Liver (tissue), 9 donors: ENCODE measurements around the gene SERTAD3. TPM values are rescaled to one million over a fixed set of nuclear protein-coding genes. Genes with fewer than 3 reads are reported as not detected.

Experiments
- DNase-seq: peaks from one replicate; pipeline ENCODE4 v3.0.0-alpha.2; 2017; ENCODE audit warnings: low spot score
- H3K27ac ChIP-seq, 2 donors: one replicate each; pipeline ENCODE4 v1.7.0; 2013; ENCODE audit warnings: inconsistent platforms in 2 of 2, low read length in 2 of 2, control low read depth in 1 of 2, low read depth in 1 of 2, mild to moderate bottlenecking in 1 of 2
- H3K27me3 ChIP-seq, 4 donors: one replicate each; pipeline versions ENCODE4 v1.6.1 to v1.7.0; 2013; ENCODE audit warnings: low read length in 3 of 4, inconsistent platforms in 1 of 4, mild to moderate bottlenecking in 1 of 4, moderate library complexity in 1 of 4; ENCODE audit not compliant: control insufficient read depth in 4 of 4, insufficient read depth in 4 of 4
- H3K36me3 ChIP-seq, 4 donors: one replicate each; pipeline versions ENCODE4 v1.6.1 to v1.7.0; 2013; ENCODE audit warnings: low read length in 3 of 4, mild to moderate bottlenecking in 3 of 4, low read depth in 1 of 4, moderate library complexity in 1 of 4; ENCODE audit not compliant: control insufficient read depth in 4 of 4, insufficient read depth in 3 of 4
- H3K4me1 ChIP-seq, 4 donors: one replicate each; pipeline versions ENCODE4 v1.6.1 to v1.7.0; 2013; ENCODE audit warnings: low read length in 3 of 4, mild to moderate bottlenecking in 3 of 4, moderate library complexity in 1 of 4; ENCODE audit not compliant: control insufficient read depth in 4 of 4, insufficient read depth in 4 of 4
- H3K4me3 ChIP-seq, 3 donors: one replicate each; pipeline versions ENCODE4 v1.6.1 to v1.7.0; 2013; ENCODE audit warnings: low read length in 3 of 3, control low read depth in 1 of 3, low read depth in 1 of 3, mild to moderate bottlenecking in 1 of 3
- H3K9ac ChIP-seq, 2 donors: one replicate each; pipeline ENCODE4 v1.7.0; 2013; ENCODE audit warnings: low read length in 2 of 2, mild to moderate bottlenecking in 2 of 2, moderate library complexity in 2 of 2, control low read depth in 1 of 2, low read depth in 1 of 2
- H3K9me3 ChIP-seq, 4 donors: one replicate each; pipeline versions ENCODE4 v1.6.1 to v1.7.0; 2013; ENCODE audit warnings: low read length in 3 of 4; ENCODE audit not compliant: control insufficient read depth in 4 of 4
- ATF3 ChIP-seq: IDR thresholded peaks from 2 replicates; pipeline ENCODE4 v1.6.1; 2016; ENCODE audit warnings: antibody characterized with exemption
- CTCF ChIP-seq: fragments of 150-350 bp; IDR thresholded peaks from 2 replicates; pipeline ENCODE4 v1.5.1; 2017; ENCODE audit warnings: improper control_type of control experiment, low read depth, low read length; ENCODE audit not compliant: missing input control
- EGR1 ChIP-seq, 2 donors: IDR thresholded peaks; 2 replicates each; pipeline ENCODE4 v1.6.1; 2016 to 2018; ENCODE audit warnings: antibody characterized with exemption in 2 of 2, low read depth in 2 of 2
- FOXA1 ChIP-seq: IDR thresholded peaks from 2 replicates; pipeline ENCODE4 v1.6.1; 2016; ENCODE audit warnings: antibody characterized with exemption
- FOXA2 ChIP-seq: IDR thresholded peaks from 2 replicates; pipeline ENCODE4 v1.6.1; 2016; ENCODE audit warnings: antibody characterized with exemption
- GABPA ChIP-seq, 2 donors: IDR thresholded peaks in 1 of 2; conservative IDR thresholded peaks in 1 of 2; 2 replicates each; pipeline ENCODE4 v1.6.1; 2016; ENCODE audit warnings: antibody characterized with exemption in 2 of 2, mild to moderate bottlenecking in 1 of 2, moderate library complexity in 1 of 2
- HNF4A ChIP-seq, 2 donors: conservative IDR thresholded peaks; 2 replicates each; pipeline ENCODE4 v1.6.1; 2016; ENCODE audit warnings: antibody characterized with exemption in 2 of 2, mild to moderate bottlenecking in 2 of 2
- HNF4G ChIP-seq: IDR thresholded peaks from 2 replicates; pipeline ENCODE4 v1.6.1; 2016; ENCODE audit warnings: antibody characterized with exemption
- MAX ChIP-seq: IDR thresholded peaks from 2 replicates; pipeline ENCODE4 v1.6.1; 2016; ENCODE audit warnings: antibody characterized with exemption
- NR2F2 ChIP-seq: IDR thresholded peaks from 2 replicates; pipeline ENCODE4 v1.6.1; 2016; ENCODE audit warnings: antibody characterized with exemption
- RAD21 ChIP-seq, 2 donors: IDR thresholded peaks; 2 replicates each; pipeline ENCODE4 v1.6.1; 2016; ENCODE audit warnings: antibody characterized with exemption in 2 of 2, mild to moderate bottlenecking in 2 of 2
- RXRA ChIP-seq, 2 donors: IDR thresholded peaks; 2 replicates each; pipeline ENCODE4 v1.6.1; 2017 to 2018; ENCODE audit warnings: antibody characterized with exemption in 2 of 2, mild to moderate bottlenecking in 1 of 2
- SP1 ChIP-seq: IDR thresholded peaks from 2 replicates; pipeline ENCODE4 v1.6.1; 2018; ENCODE audit warnings: antibody characterized with exemption, mild to moderate bottlenecking
- TAF1 ChIP-seq: conservative IDR thresholded peaks from 2 replicates; pipeline ENCODE4 v1.6.1; 2016; ENCODE audit warnings: antibody characterized with exemption, mild to moderate bottlenecking
- YY1 ChIP-seq: IDR thresholded peaks from 2 replicates; pipeline ENCODE4 v1.6.1; 2016; ENCODE audit warnings: antibody characterized with exemption, mild to moderate bottlenecking
- ZBTB33 ChIP-seq: IDR thresholded peaks from 2 replicates; pipeline ENCODE4 v1.6.1; 2016; ENCODE audit warnings: antibody characterized with exemption
- WGBS: extraction: QIAGEN DNeasy Blood & Tissue Kit; methylation state at CpG from one replicate; pipeline ENCODE4 v1.1.7; 2013; 5-methylcytosine and 5-hydroxymethylcytosine counted together
- polyA plus RNA-seq, 2 donors: library from polyadenylated mRNA; stranded (reverse) in 1 of 2; unstranded in 1 of 2; fragments of 200-250 nt in 1 of 2; fragments of >200 nt in 1 of 2; fragmentation: Nextera tagmentation in 1 of 2; extraction: Ambion mirVana in 1 of 2; gene quantifications; one replicate each; pipeline versions ENCODE4 v1.2.1 to v1.2.3, GENCODE V29; 2013 to 2015
- total RNA-seq, 2 donors: library from RNA; depleted of rRNA; stranded (reverse); fragments of >200 nt; gene quantifications; one replicate each; pipeline ENCODE4 v1.2.3, GENCODE V29; 2014
- donor health status: healthy.
- donor health status: healthy.
- donor health status: healthy.
- donor health status: healthy.
- donor health status: healthy.

The SERTAD3 gene
- total and polyA plus RNA-seq, 4 donors: 6.1 to 8.9 (median 6.9) TPM

GRCh38 chr19:40419780-40420179 lies 24.4 kb downstream of the SERTAD3 start:
- peaks cover 2 to 5% (median 4%) of the 10 kb centered on the region in 4 donors for H3K36me3 ChIP-seq
- no peaks in the 10 kb centered on the region for H3K27me3 ChIP-seq
- H3K9ac ChIP-seq: no peak overlapping the region
- no peak overlapping the region for H3K4me3 ChIP-seq
- 86% methylated on average over 5 of the region's 5 CpGs for WGBS
- no peak for DNase-seq
- H3K27ac ChIP-seq: no peak overlapping the region
- H3K4me1 ChIP-seq: peaks cover 0 to 13% (median 7%) of the 10 kb centered on the region in 4 donors
- no peaks in the 10 kb centered on the region for H3K9me3 ChIP-seq
- no peak for TF ChIP-seq ZBTB33
- no peak for TF ChIP-seq EGR1 (IDR thresholded peaks at IDR 0.05; ENCODE audit: low read depth in 2 of 2)
- TF ChIP-seq FOXA2: no peak
- no peak for TF ChIP-seq RXRA (IDR thresholded peaks at IDR 0.05)
- no peak for TF ChIP-seq GABPA (IDR thresholded peaks at IDR 0.05 in 1 of 2, conservative IDR thresholded peaks at IDR 0.05 in 1 of 2)
- TF ChIP-seq ATF3: no peak
- TF ChIP-seq CTCF: no peak
- no peak for TF ChIP-seq YY1

- WGBS: 84% methylated on average over 5 of the region's 5 CpGs
- Histone ChIP-seq H3K36me3 (peaks cover 2 to 5% (median 4%) of the 10 kb centered on the region in 4 donors), H3K4me1 (peaks cover 0 to 8% (median 5%) of the 10 kb centered on the region in 4 donors), H3K9me3 (no peaks in the 10 kb centered on the region), H3K27me3 (no peaks in the 10 kb centered on the region), H3K9ac (no peak overlapping the region), H3K4me3 (no peak overlapping the region), H3K27ac (no peak overlapping the region)
- TF ChIP-seq RAD21 (IDR thresholded peaks at IDR 0.05): no peak
- no peak for TF ChIP-seq EGR1 (IDR thresholded peaks at IDR 0.05; ENCODE audit: low read depth in 2 of 2)
- no peak for TF ChIP-seq GABPA (IDR thresholded peaks at IDR 0.05 in 1 of 2, conservative IDR thresholded peaks at IDR 0.05 in 1 of 2)
- TF ChIP-seq NR2F2: no peak
- TF ChIP-seq YY1: no peak
- TF ChIP-seq FOXA2: no peak
- TF ChIP-seq MAX: no peak
- TF ChIP-seq HNF4G: no peak
- no peak for TF ChIP-seq FOXA1
- TF ChIP-seq TAF1: no peak
- no peak for TF ChIP-seq SP1
- TF ChIP-seq HNF4A (conservative IDR thresholded peaks at IDR 0.05): no peak
- no peak for TF ChIP-seq ATF3
- no peak for DNase-seq
Observed at GRCh38 chr19:40419066-40419612, 25.0 kb downstream of the SERTAD3 start.
